ENCODE measurements around the gene CD19. TPM values are rescaled to one million over a fixed set of nuclear protein-coding genes. Genes with fewer than 3 reads are reported as not detected.
"Not testable (repeated sequence)": the region's sequence is repeated elsewhere in the genome, so short reads cannot be mapped to it uniquely, and the experiment has no call there.

The CD19 gene
- total RNA-seq, 2 experiments from 2014 or later: 0.34 TPM; not detected in 1

- ChIA-PET POLR2A (no interaction called here), CTCF (interaction anchor here (1.6 kb wide), 1 partner anchor 15 kb away, joined by 3 read pairs; no protein-coding TSS in a partner anchor)
Observed at GRCh38 chr16:28930203-28930602, 1.6 kb upstream of the CD19 start.

DNA sequence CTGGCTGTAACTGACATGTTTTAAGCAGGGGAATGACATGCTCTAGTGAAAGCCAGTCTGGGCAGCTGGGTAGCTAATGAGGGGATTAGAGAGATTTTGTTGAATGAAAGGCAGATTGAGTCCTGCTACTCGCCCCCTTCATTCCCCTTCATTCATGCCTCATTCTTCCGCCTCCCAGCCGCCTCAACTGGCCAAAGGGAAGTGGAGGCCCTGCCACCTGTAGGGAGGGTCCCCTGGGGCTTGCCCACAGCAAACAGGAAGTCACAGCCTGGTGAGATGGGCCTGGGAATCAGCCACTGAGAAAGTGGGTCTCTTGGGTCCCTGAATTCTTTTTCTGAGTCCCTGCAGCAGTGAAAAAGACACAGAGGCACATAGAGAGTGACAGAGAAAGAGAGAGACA, 1.1 kb upstream of the CD19 start:
- ChIA-PET CTCF (interaction anchor here (1.6 kb wide), 1 partner anchor 15 kb away, joined by 3 read pairs; no protein-coding TSS in a partner anchor), POLR2A (no interaction called here)

GRCh38 chr16:28932339-28933141, 769 bp downstream of the CD19 start:
- POLR2A ChIA-PET: interaction anchor here (1.0 kb wide), 1 partner anchor 111 kb away, joined by 3 read pairs; no protein-coding TSS in a partner anchor
- CTCF ChIA-PET: interaction anchor here (1.2 kb wide), 1 partner anchor 13 kb away, joined by 9 read pairs; no protein-coding TSS in a partner anchor

GRCh38 chr16:28933171-28933570, 1.4 kb downstream of the CD19 start:
- POLR2A ChIA-PET: interaction anchor here (1.0 kb wide), 1 partner anchor 112 kb away, joined by 3 read pairs; no protein-coding TSS in a partner anchor
- CTCF ChIA-PET: interaction anchor here (1.2 kb wide), 1 partner anchor 12 kb away, joined by 9 read pairs; no protein-coding TSS in a partner anchor

- ChIA-PET CTCF (no interaction called here), POLR2A (no interaction called here)
Observed at GRCh38 chr16:28935346-28935745, 3.6 kb downstream of the CD19 start.

DNA sequence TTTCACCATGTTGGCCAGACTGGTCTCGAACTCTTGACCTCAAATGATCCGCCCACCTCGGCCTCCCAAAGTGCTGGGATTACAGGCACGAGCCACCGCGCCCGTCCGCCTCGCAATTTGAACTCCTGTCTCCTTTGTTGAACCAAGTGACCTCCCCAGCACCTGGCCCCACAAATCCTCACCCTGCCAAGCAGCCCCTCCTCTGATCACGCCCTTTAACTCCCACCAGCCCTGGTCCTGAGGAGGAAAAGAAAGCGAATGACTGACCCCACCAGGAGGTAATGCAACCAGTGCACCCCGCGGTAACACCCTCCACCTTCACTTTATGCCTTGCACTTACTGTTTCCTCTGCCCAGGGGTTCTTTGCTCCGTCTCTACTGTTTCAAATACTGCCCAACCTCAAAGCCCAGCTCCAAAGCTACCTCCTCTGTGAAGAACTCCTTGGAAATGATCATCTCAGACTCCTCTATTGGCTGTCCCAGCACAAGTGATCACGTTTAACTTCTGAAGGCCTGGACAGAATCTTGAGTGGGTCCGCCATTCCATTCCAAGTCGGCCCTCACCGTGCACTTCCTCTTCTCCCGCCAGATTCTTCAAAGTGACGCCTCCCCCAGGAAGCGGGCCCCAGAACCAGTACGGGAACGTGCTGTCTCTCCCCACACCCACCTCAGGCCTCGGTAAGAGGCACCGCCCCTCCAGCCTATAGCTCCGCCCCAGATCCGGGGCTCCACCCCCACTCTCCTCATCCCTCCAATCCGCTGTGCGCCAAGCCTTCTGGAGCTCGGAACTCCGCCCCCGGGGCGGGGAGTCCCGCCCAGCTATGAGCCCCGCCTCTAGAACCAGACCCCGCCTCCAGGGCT, 4.4 kb downstream of the CD19 start:
- ChIA-PET CTCF (interaction anchor here (1.3 kb wide), 1 partner anchor 9 kb away, joined by 5 read pairs; no protein-coding TSS in a partner anchor), POLR2A (interaction anchor here (0.7 kb wide), 1 partner anchor 114 kb away, joined by 5 read pairs; the partner anchor contains the start of gene ATXN2L)

GRCh38 chr16:28936784-28937155, 5.0 kb downstream of the CD19 start:
- CTCF ChIA-PET: interaction anchor here (1.3 kb wide), 1 partner anchor 9 kb away, joined by 5 read pairs; no protein-coding TSS in a partner anchor
- POLR2A ChIA-PET: interaction anchor here (0.7 kb wide), 1 partner anchor 114 kb away, joined by 5 read pairs; the partner anchor contains the start of gene ATXN2L

GRCh38 chr16:28937222-28937876, 5.6 kb downstream of the CD19 start:
- POLR2A ChIA-PET: no interaction called here
- CTCF ChIA-PET: no interaction called here

GRCh38 chr16:28938721-28939120, 7.0 kb downstream of the CD19 start:
- ChIA-PET POLR2A (no interaction called here), CTCF (interaction anchor here (0.8 kb wide), 1 partner anchor 15 kb away, joined by 3 read pairs; no protein-coding TSS in a partner anchor)

DNA sequence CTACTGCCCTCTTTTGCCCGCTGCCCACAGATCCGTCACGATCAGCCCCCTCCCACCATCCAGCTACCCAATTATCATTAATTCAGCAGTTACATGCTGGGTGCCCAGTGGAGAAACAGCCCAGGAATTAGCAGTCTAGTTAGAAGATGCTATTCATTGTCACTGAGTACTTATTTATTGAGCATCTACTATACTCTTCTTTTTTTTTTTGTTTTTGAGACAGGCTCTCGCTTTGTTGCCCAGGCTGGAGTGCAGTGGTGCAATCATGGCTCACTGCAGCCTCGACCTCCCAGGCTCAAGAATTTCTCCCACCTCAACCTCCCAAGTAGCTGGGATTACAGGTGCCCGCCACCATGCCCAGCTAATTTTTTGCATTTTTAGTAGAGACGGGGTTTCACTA, 8.1 kb downstream of the CD19 start:
- CTCF ChIA-PET, POLR2A ChIA-PET: not testable (repeated sequence)

DNA sequence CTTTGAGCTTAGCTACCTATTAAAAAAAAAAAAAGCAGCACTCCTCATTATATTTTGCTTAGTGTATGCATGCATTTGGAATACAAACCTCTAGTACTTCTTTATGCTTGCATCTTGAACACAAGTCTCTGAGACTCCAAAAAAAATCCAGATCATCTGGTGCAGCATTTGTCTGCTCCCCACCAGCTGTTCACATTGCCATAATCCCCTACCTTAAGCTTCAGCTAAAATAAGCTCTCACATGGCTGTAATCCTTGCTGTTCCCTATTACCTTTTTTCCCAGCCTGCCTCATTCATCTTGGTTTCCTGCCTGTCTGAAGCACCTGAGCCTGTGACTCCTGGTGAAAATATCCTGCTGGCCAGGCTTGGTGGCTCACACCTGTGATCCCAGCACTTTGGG, 11.5 kb downstream of the CD19 start:
- ChIA-PET POLR2A (no interaction called here), CTCF (interaction anchor here (1.5 kb wide), 1 partner anchor 122 kb away, joined by 3 read pairs; no protein-coding TSS in a partner anchor)

- CTCF ChIA-PET: interaction anchor here (1.1 kb wide), 1 partner anchor 115 kb away, joined by 3 read pairs; no protein-coding TSS in a partner anchor
- POLR2A ChIA-PET: no interaction called here
Observed at GRCh38 chr16:28946681-28947080, 14.9 kb downstream of the CD19 start.

DNA sequence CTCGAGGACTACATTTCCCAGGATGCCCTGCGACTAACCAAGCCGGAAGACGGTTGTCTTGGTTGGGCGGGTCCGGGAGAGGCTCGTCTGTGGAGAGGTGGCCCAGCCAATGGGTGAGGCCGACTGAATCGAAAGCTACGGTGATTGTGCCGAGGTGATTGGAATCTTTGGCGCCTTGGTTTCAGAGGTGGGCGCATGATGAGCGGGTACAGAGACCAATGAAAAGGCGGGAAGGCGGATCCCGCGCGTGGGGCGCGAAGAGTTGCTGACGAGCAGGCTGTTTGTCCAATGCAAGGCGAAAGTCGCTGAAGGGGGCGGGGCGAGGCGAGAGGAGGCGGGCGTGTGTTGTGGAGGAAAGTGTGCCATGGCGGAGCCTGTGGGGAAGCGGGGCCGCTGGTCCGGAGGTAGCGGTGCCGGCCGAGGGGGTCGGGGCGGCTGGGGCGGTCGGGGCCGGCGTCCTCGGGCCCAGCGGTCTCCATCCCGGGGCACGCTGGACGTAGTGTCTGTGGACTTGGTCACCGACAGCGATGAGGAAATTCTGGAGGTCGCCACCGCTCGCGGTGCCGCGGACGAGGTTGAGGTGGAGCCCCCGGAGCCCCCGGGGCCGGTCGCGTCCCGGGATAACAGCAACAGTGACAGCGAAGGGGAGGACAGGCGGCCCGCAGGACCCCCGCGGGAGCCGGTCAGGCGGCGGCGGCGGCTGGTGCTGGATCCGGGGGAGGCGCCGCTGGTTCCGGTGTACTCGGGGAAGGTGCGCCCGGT, 19.1 kb downstream of the CD19 start, which contains the start of gene NFATC2IP:
TSS of gene NFATC2IP (plus strand) at position 290 of the 762 bp plus-strand sequence. CDS start at position 365, 75 bp downstream.
- POLR2A ChIA-PET: interaction anchor here (0.9 to 1.2 kb wide), 4 partner anchors 23 to 127 kb away, joined by 3 to 4 read pairs (median 3); partner anchors contain the start of gene TUFM
- CTCF ChIA-PET: interaction anchor here (0.5 to 1.3 kb wide), 3 partner anchors 87 to 127 kb away, joined by 3 read pairs; partner anchors contain the start of gene SH2B1

DNA sequence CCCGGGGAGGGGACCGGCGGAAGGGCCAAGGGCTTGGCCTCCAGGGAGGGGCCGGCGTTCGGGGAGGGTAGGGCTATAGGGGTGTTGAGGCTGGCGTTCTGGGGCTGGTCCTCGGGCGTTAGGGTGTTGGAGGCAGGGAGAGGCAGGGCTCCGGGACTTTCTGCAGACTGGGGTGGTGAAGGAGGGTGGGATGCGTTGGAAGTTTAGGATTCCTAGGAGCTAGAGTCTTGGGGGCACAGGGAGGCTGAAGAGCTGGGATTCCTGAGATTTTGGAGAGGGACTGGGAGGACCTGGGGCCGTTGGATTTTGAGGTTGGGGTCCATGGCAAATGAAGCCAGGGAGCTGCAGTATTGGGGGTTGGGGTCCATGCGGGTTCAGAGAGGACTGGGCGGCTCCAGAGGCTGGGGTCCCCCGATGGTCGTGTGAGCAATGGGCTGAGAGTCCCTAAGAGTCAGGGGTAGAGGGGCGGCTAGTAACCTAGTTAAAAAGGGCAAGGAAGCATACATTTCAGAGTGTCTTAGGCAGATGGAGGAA, 19.7 kb downstream of the CD19 start:
- CTCF ChIA-PET: interaction anchor here (1.2 kb wide), 1 partner anchor 87 kb away, joined by 3 read pairs; the partner anchor contains the start of gene SH2B1
- POLR2A ChIA-PET: interaction anchor here (0.6 to 1.0 kb wide), 2 partner anchors 14 to 86 kb away, joined by 3 read pairs; no protein-coding TSS in a partner anchor

DNA sequence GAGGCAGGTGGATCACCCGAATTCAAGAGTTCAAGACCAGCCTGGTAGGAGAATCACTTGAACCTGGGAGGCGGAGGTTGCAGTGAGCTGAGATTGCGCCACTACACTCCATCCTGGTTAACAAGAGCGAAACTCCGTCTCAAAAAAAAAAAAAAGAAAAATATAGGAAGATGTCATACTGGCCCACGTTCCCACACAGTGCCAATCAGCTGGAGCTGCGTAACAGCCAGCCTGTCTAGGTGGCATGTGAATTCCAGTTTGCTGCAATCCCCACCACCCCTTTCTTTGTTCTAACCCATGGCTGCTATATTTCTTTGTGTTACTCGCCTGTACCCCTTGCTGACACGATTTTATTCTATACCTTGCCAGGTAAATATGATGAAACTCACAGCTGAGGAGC, 26.4 kb downstream of the CD19 start:
- CTCF ChIA-PET: interaction anchor here (1.5 kb wide), 1 partner anchor 13 kb away, joined by 7 read pairs; no protein-coding TSS in a partner anchor
- POLR2A ChIA-PET: interaction anchor here (0.8 kb wide), 1 partner anchor 19 kb away, joined by 3 read pairs; no protein-coding TSS in a partner anchor

GRCh38 chr16:28958836-28959235, 27.1 kb downstream of the CD19 start:
- CTCF ChIA-PET: interaction anchor here (1.5 kb wide), 1 partner anchor 14 kb away, joined by 7 read pairs; no protein-coding TSS in a partner anchor
- POLR2A ChIA-PET: no interaction called here

GRCh38 chr16:28964072-28964471, 32.3 kb downstream of the CD19 start:
- ChIA-PET POLR2A (no interaction called here), CTCF (interaction anchor here (1.7 kb wide), 1 partner anchor 10 kb away, joined by 7 read pairs; the partner anchor contains the start of gene SPNS1)

DNA sequence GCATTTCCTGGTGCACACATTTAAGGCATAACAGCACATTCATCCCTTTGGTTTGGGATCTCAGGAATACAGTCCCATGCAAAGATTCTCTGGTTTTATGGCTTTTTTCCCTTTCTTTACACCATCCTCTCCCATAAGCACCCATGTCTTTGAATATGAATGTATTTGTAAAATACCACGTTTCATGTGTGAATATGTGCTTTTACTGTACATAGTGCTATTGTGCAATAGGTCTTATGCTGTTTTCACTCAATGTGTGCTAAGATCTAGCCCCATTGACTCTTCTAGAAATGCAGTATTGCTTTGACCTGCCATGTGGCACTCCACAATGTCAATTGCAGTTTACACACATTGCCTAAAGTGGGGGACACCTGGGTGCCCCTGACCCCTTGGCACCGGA, 32.7 kb downstream of the CD19 start:
- POLR2A ChIA-PET: no interaction called here
- CTCF ChIA-PET: no interaction called here
